ENCODE results near the gene TBPL2. TPM values are rescaled to one million over a fixed set of nuclear protein-coding genes. Genes with fewer than 3 reads are reported as not detected.
"Not testable (repeated sequence)": the region's sequence is repeated elsewhere in the genome, so short reads cannot be mapped to it uniquely, and the experiment has no call there.

TBPL2 gene
- total RNA-seq, 1 donor from 2014 or later: not detected

GRCh38 chr14:55473786-55474185 lies 33.4 kb upstream of the TBPL2 start:
- H3K27me3 ChIP-seq: no peaks in the 10 kb centered on the region
- no peaks in the 10 kb centered on the region for H3K4me1 ChIP-seq
- intact Hi-C loops (cut with DNase I): no loop called here
- H3K9me3 ChIP-seq: no peaks in the 10 kb centered on the region
- H3K4me3 ChIP-seq: no peak overlapping the region
- H3K36me3 ChIP-seq: no peaks in the 10 kb centered on the region
- DNase-seq (ENCODE audit: low spot score in 2 of 2): no peak
- H3K27ac ChIP-seq: no peak overlapping the region
- no peak for TF ChIP-seq CTCF (IDR thresholded peaks at IDR 0.05)

GRCh38 chr14:55470025-55470424 lies 29.6 kb upstream of the TBPL2 start:
- no peaks in the 10 kb centered on the region for H3K36me3 ChIP-seq

GRCh38 chr14:55467307-55467706 lies 26.9 kb upstream of the TBPL2 start:
- intact Hi-C loops (cut with DNase I): no loop called here
- TF ChIP-seq CTCF (IDR thresholded peaks at IDR 0.05): no peak
- Histone ChIP-seq H3K4me3 (no peak overlapping the region), H3K36me3 (no peaks in the 10 kb centered on the region), H3K27me3 (no peaks in the 10 kb centered on the region), H3K4me1 (no peaks in the 10 kb centered on the region), H3K27ac (no peak overlapping the region), H3K9me3 (no peaks in the 10 kb centered on the region)
- no peak for DNase-seq (ENCODE audit: low spot score in 2 of 2)

More at GRCh38 chr14:55470025-55470424, 29.6 kb upstream of the TBPL2 start:
- no peak for TF ChIP-seq CTCF (IDR thresholded peaks at IDR 0.05)
- intact Hi-C loops (cut with DNase I): no loop called here
- DNase-seq (ENCODE audit: low spot score in 2 of 2): no peak
- Histone ChIP-seq H3K9me3 (no peaks in the 10 kb centered on the region), H3K27ac (no peak overlapping the region), H3K4me3 (no peak overlapping the region), H3K27me3 (no peaks in the 10 kb centered on the region), H3K4me1 (no peaks in the 10 kb centered on the region)

- no peaks in the 10 kb centered on the region for H3K27me3 ChIP-seq
- no peak for DNase-seq (ENCODE audit: low spot score in 2 of 2)
- H3K4me3 ChIP-seq: no peak overlapping the region
- H3K4me1 ChIP-seq: no peaks in the 10 kb centered on the region
- no peaks in the 10 kb centered on the region for H3K9me3 ChIP-seq
- no peaks in the 10 kb centered on the region for H3K36me3 ChIP-seq
- intact Hi-C loops (cut with DNase I): no loop called here
- H3K27ac ChIP-seq: no peak overlapping the region
- TF ChIP-seq CTCF (IDR thresholded peaks at IDR 0.05): no peak
These were observed 18.5 kb upstream of the TBPL2 start for GRCh38 chr14:55458800-55459515.

GRCh38 chr14:55457496-55457895 lies 17.1 kb upstream of the TBPL2 start:
- Histone ChIP-seq H3K36me3 (no peaks in the 10 kb centered on the region), H3K27me3 (no peaks in the 10 kb centered on the region), H3K9me3 (no peaks in the 10 kb centered on the region), H3K4me1 (no peaks in the 10 kb centered on the region), H3K4me3 (no peak overlapping the region), H3K27ac (no peak overlapping the region)
- intact Hi-C loops (cut with DNase I): no loop called here
- TF ChIP-seq CTCF (IDR thresholded peaks at IDR 0.05): no peak
- no peak for DNase-seq (ENCODE audit: low spot score in 2 of 2)

- H3K4me1 ChIP-seq; H3K27me3 ChIP-seq; H3K27ac ChIP-seq; intact Hi-C loops (cut with DNase I); H3K9me3 ChIP-seq; DNase-seq (ENCODE audit: low spot score in 2 of 2); H3K4me3 ChIP-seq; H3K36me3 ChIP-seq: not testable (repeated sequence)
These were observed 16.0 kb upstream of the TBPL2 start for GRCh38 chr14:55456411-55456810.

All from ascending aorta (tissue), 2 donors.